ENCODE data around the gene GPR65.

GPR65 gene

GRCh38 chr14:88044444-88044758 lies 39.5 kb downstream of the GPR65 start:
- no peaks in the 10 kb centered on the region for H3K36me3 ChIP-seq (ENCODE audit: insufficient read depth, low read depth, low read length)
- H3K9ac ChIP-seq (ENCODE audit: low read depth, low read length), result no peak overlapping the region
- no peaks in the 10 kb centered on the region for H3K4me1 ChIP-seq (ENCODE audit: insufficient read depth, low read length)
- no peak overlapping the region for H3K4me3 ChIP-seq (ENCODE audit: low read length)
- H3K27me3 ChIP-seq (ENCODE audit: insufficient read depth, low read length), result no peaks in the 10 kb centered on the region
- no peak overlapping the region for H3K27ac ChIP-seq (ENCODE audit: low read length)
- H3K9me3 ChIP-seq (ENCODE audit: insufficient read depth, low read depth, low read length), result no peaks in the 10 kb centered on the region

GRCh38 chr14:88044776-88045446 lies 40.0 kb downstream of the GPR65 start:
- Histone ChIP-seq H3K9me3 (ENCODE audit: insufficient read depth, low read depth, low read length) (no peaks in the 10 kb centered on the region), H3K27me3 (ENCODE audit: insufficient read depth, low read length) (no peaks in the 10 kb centered on the region), H3K36me3 (ENCODE audit: insufficient read depth, low read depth, low read length) (no peaks in the 10 kb centered on the region), H3K27ac (ENCODE audit: low read length) (no peak overlapping the region), H3K4me1 (ENCODE audit: insufficient read depth, low read length) (no peaks in the 10 kb centered on the region), H3K9ac (ENCODE audit: low read depth, low read length) (no peak overlapping the region), H3K4me3 (ENCODE audit: low read length) (no peak overlapping the region)

- Histone ChIP-seq H3K36me3 (ENCODE audit: insufficient read depth, low read depth, low read length) (no peaks in the 10 kb centered on the region), H3K4me1 (ENCODE audit: insufficient read depth, low read length) (no peaks in the 10 kb centered on the region), H3K9me3 (ENCODE audit: insufficient read depth, low read depth, low read length) (no peaks in the 10 kb centered on the region), H3K4me3 (ENCODE audit: low read length) (no peak overlapping the region), H3K9ac (ENCODE audit: low read depth, low read length) (no peak overlapping the region), H3K27me3 (ENCODE audit: insufficient read depth, low read length) (no peaks in the 10 kb centered on the region), H3K27ac (ENCODE audit: low read length) (no peak overlapping the region)
Observed at GRCh38 chr14:88045705-88046104, 40.8 kb downstream of the GPR65 start.

- Histone ChIP-seq H3K4me3 (ENCODE audit: low read length) (no peak overlapping the region), H3K9ac (ENCODE audit: low read depth, low read length) (no peak overlapping the region), H3K9me3 (ENCODE audit: insufficient read depth, low read depth, low read length) (no peaks in the 10 kb centered on the region; the same call in 1 of the 2 replicates), H3K4me1 (ENCODE audit: insufficient read depth, low read length) (no peaks in the 10 kb centered on the region), H3K36me3 (ENCODE audit: insufficient read depth, low read depth, low read length) (no peaks in the 10 kb centered on the region), H3K27ac (ENCODE audit: low read length) (no peak overlapping the region), H3K27me3 (ENCODE audit: insufficient read depth, low read length) (no peaks in the 10 kb centered on the region)
Observed at GRCh38 chr14:88048351-88048750, 43.4 kb downstream of the GPR65 start.

- Histone ChIP-seq H3K27ac (ENCODE audit: low read length) (no peak overlapping the region), H3K4me1 (ENCODE audit: insufficient read depth, low read length) (no peaks in the 10 kb centered on the region), H3K36me3 (ENCODE audit: insufficient read depth, low read depth, low read length) (no peaks in the 10 kb centered on the region), H3K27me3 (ENCODE audit: insufficient read depth, low read length) (no peaks in the 10 kb centered on the region), H3K4me3 (ENCODE audit: low read length) (no peak overlapping the region), H3K9ac (ENCODE audit: low read depth, low read length) (no peak overlapping the region), H3K9me3 (ENCODE audit: insufficient read depth, low read depth, low read length) (no peaks in the 10 kb centered on the region; the same call in 1 of the 2 replicates)
Observed at GRCh38 chr14:88049266-88049665, 44.3 kb downstream of the GPR65 start.

GRCh38 chr14:88049936-88050335 lies 45.0 kb downstream of the GPR65 start:
- no peaks in the 10 kb centered on the region for H3K36me3 ChIP-seq (ENCODE audit: insufficient read depth, low read depth, low read length)
- no peak overlapping the region for H3K4me3 ChIP-seq (ENCODE audit: low read length)
- H3K9ac ChIP-seq (ENCODE audit: low read depth, low read length), result no peak overlapping the region
- no peak overlapping the region for H3K27ac ChIP-seq (ENCODE audit: low read length)
- no peaks in the 10 kb centered on the region for H3K27me3 ChIP-seq (ENCODE audit: insufficient read depth, low read length)
- H3K9me3 ChIP-seq (ENCODE audit: insufficient read depth, low read depth, low read length), result no peaks in the 10 kb centered on the region; the same call in 1 of the 2 replicates
- no peaks in the 10 kb centered on the region for H3K4me1 ChIP-seq (ENCODE audit: insufficient read depth, low read length)

- no peaks in the 10 kb centered on the region for H3K9me3 ChIP-seq (ENCODE audit: insufficient read depth, low read depth, low read length)
- no peaks in the 10 kb centered on the region for H3K4me1 ChIP-seq (ENCODE audit: insufficient read depth, low read length)
- H3K36me3 ChIP-seq (ENCODE audit: insufficient read depth, low read depth, low read length), result no peaks in the 10 kb centered on the region
- no peak overlapping the region for H3K27ac ChIP-seq (ENCODE audit: low read length)
- no peaks in the 10 kb centered on the region for H3K27me3 ChIP-seq (ENCODE audit: insufficient read depth, low read length)
- no peak overlapping the region for H3K4me3 ChIP-seq (ENCODE audit: low read length)
- no peak overlapping the region for H3K9ac ChIP-seq (ENCODE audit: low read depth, low read length)
Observed at GRCh38 chr14:88060576-88060975, 55.6 kb downstream of the GPR65 start.

- Histone ChIP-seq H3K27me3 (ENCODE audit: insufficient read depth, low read length) (no peaks in the 10 kb centered on the region), H3K4me3 (ENCODE audit: low read length) (no peak overlapping the region), H3K4me1 (ENCODE audit: insufficient read depth, low read length) (no peaks in the 10 kb centered on the region), H3K9ac (ENCODE audit: low read depth, low read length) (no peak overlapping the region), H3K27ac (ENCODE audit: low read length) (no peak overlapping the region), H3K9me3 (ENCODE audit: insufficient read depth, low read depth, low read length) (no peaks in the 10 kb centered on the region), H3K36me3 (ENCODE audit: insufficient read depth, low read depth, low read length) (no peaks in the 10 kb centered on the region)
Observed at GRCh38 chr14:88063811-88064210, 58.9 kb downstream of the GPR65 start.
